Measurements from ENCODE around the gene DNAJC15.
"Not testable (repeated sequence)": the region's sequence is repeated elsewhere in the genome, so short reads cannot be mapped to it uniquely, and the experiment has no call there.

DNAJC15 gene

GRCh38 chr13:43046259-43046658 is 22.9 kb downstream of the DNAJC15 start:
- DNase-seq = no peak

DNA sequence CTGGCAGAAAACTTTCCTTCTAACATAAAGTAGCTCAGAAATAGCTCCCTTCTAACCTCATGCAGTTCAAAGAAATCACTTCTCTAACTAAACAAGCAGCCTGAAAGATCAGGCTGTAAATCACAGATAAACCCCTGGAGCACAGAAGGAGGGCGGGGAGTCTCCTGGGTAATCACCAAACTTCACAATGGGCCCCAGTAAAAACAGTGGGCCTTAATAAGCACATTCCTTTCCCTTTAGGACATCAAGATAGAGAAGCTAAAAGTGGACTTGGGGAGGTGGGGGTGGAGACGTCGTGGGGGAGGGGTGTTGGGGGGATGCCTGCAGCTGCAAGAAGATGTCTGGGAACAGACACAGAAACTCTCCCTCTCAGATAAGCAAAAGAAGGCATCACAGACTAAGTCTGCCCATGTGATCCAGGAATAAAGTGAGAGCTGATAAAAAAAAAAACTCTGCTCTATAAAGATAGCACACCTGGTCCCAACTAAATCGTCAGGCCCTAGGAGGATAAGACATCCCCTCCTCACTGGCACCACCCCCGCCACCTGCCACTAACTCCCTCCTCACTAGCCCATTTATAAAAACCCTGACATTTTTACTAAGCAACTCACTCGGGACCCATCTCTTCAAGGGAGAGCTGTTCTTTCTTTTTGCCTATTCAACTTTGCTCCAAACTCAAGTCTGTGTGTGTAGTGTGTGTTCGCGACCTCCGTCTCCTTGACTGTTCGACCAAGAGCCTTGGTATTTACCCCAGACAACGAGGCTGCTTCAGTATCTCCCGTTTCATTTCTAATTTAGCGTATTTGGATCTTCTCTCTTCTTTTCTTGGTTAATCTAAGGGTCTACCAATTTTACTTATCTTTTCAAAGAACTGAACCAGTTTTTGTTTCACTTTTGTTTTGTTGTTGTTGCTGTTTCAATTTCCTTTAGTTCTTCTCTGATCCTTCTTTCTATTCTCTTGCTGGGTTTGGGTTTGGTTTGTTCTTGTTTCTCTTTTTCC is 31.7 kb downstream of the DNAJC15 start:
- peak; percentile 71 for DNase-seq

- no peak for DNase-seq
These were observed 34.4 kb downstream of the DNAJC15 start for GRCh38 chr13:43057653-43058317.

GRCh38 chr13:43058318-43058674 is 34.9 kb downstream of the DNAJC15 start:
- peak; percentile 52 for DNase-seq

GRCh38 chr13:43058831-43059230 is 35.4 kb downstream of the DNAJC15 start:
- no peak for DNase-seq

DNA sequence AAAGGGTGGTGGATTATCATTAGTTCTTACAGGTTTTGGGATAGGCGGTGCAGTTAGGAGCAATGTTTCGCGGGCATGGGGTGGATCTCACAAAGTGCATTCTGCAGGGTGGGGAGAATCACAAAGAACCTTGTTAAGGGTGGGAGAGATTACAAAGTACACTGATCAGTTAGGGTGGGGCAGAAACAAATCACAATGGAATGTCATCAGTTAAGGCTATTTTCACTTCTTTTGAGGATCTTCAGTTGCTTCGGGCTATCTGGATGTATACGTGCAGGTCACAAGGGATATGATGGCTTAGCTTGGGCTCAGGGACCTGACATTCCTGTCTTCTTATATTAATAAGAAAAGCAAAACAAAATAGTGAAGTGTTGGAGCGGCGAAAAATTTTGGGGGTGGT is 36.4 kb downstream of the DNAJC15 start:
- DNase-seq = not testable (repeated sequence)

- DNase-seq = not testable (repeated sequence)
These were observed 37.4 kb downstream of the DNAJC15 start for GRCh38 chr13:43060806-43061205.

- no peak for DNase-seq
These were observed 38.3 kb downstream of the DNAJC15 start for GRCh38 chr13:43061496-43062280.

DNA sequence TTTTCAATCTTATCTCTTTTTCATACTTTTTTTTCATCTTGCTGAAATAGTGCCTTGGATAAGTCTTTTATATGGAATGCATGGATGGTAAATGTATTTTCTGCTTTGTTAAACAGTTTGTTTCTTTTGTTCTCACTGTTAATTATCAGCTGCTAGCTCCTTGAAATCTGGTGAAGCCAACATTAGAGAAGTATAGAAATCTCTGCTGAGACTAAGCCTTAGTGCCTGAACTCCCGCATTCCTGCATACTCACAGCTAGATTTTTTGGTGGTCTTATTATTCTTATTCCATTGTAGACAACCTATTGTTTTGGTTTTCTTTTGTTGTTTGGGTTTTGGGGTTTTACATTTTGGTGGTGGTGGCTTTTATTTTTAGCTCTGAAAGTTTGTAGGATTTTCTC is 48.4 kb downstream of the DNAJC15 start:
- no peak for DNase-seq

GRCh38 chr13:43072394-43072793 is 49.0 kb downstream of the DNAJC15 start:
- no peak for DNase-seq

GRCh38 chr13:43074824-43075510 is 51.6 kb downstream of the DNAJC15 start:
- DNase-seq = no peak

- DNase-seq = not testable (repeated sequence)
These were observed 52.1 kb downstream of the DNAJC15 start for GRCh38 chr13:43075511-43075902.

- no peak for DNase-seq
These were observed 53.7 kb downstream of the DNAJC15 start for GRCh38 chr13:43077046-43077445.

DNA sequence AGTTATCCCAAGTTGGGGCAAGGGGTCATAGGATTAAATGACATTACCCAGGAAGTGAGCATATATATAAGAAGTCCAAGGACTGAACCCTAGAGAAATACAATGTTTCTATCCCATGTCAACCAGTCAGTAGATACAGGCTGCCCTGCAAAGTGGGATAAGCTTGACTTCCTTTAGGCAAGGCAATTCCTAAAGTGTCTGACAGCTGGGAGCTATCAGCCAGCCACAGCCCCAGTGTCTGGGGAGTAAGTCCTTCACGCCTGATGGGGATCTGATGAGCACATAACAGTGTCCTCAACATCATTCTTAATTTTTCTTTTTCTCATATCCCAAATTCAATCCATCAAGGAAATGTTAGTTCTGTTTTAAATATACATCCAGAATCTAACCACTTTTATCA is 54.1 kb downstream of the DNAJC15 start:
- no peak for DNase-seq

- DNase-seq = no peak
These were observed 54.5 kb downstream of the DNAJC15 start for GRCh38 chr13:43077906-43078305.

GRCh38 chr13:43078399-43078798 is 55.0 kb downstream of the DNAJC15 start:
- DNase-seq = no peak

DNA sequence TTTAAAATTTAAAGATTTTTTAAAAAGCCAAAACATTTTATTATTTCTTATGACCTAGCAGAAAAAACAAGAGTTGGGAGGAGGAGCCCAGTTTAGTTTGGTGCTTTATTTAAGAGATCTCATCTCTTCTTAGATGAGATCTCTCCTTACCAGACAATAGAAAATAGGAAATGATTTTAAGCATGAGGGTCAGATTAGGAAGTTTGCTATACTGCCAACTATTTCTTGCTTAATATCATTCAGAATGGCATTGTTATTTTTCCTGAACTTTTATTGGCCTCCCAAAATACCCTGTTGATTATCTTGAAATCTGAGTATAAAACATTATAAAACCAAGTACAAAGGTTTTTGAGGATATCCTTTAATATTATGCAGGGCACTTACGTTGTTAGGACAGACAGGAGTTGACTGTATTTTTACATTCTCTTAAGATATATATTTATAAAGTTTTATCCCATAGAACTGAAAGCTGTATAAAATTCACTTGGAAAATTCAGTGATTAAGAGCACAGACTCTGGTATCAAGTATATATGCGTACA is 56.1 kb downstream of the DNAJC15 start:
- no peak for DNase-seq

DNA sequence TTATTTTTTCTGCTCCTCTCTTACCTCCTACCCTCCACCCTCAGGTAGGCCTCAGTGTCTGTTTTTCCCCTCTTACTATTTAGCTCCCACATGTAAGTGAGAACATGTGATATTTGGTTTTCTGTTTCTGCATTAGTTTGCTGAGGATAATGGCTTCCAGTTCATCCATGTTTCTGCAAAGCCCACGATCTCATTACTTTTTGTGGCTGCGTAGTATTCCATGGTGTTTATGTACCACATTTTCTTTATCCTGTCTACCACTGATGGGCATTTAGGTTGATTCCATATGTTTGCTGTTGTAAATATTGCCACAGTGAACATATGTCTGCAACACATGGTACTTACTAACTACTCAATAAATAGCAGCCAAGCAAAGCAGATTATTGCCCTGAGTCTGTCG is 56.8 kb downstream of the DNAJC15 start:
- DNase-seq = no peak

DNA sequence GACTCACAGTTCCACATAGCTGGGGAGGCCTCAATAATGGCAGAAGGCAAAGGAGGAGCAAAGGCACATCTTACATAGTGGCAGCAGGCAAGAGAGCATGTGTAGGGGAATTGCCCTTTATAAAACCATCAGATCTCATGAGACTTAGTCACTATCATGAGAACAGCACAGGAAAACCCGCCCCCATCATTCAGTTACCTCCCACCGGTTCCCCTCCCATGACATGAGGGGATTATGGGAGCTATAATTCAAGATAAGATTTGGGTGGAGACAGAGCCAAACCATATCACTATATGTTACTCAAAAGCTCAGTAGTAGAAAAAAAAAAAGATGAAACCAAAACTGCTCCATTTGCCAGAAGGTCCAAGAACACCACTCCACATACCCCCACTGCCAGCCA is 58.5 kb downstream of the DNAJC15 start:
- peak; percentile 46 for DNase-seq

GRCh38 chr13:43083750-43084149 is 60.4 kb downstream of the DNAJC15 start:
- DNase-seq = no peak

GRCh38 chr13:43085545-43085944 is 62.2 kb downstream of the DNAJC15 start:
- DNase-seq = peak; percentile 65

DNA sequence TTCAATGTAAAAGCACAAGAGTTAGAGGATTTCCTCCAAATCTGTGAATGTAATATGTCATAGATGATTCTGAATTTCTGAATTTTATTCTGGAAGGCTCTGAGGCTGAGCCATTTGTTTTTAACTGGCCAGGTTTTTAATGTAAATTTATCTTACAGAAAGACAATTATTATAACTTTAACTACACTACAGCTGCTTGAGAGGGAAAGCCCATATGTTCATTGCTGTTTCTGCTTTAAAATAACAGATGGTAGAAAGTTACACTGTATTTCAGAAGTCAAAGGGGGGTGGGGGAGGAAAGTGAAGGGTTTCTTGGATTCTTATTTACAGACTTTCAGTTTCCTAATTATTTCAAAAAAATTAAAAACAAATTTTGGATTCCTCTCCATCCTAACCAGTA is 62.8 kb downstream of the DNAJC15 start:
- no peak for DNase-seq
